Measurements from ENCODE around the gene TSHZ2. TPM values are rescaled to one million over a fixed set of nuclear protein-coding genes. Genes with fewer than 3 reads are reported as not detected.

Gene TSHZ2
- total RNA-seq, 1 experiment from 2014 or later: 0.07 TPM

DNA sequence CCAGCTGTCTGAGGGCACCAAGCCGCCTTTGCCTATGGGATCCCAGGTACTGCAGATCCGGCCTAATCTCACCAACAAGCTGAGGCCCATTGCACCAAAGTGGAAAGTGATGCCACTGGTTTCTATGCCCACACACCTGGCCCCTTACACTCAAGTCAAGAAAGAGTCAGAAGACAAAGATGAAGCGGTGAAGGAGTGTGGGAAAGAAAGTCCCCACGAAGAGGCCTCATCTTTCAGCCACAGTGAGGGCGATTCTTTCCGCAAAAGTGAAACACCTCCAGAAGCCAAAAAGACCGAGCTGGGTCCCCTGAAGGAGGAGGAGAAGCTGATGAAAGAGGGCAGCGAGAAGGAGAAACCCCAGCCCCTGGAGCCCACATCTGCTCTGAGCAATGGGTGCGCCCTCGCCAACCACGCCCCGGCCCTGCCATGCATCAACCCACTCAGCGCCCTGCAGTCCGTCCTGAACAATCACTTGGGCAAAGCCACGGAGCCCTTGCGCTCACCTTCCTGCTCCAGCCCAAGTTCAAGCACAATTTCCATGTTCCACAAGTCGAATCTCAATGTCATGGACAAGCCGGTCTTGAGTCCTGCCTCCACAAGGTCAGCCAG, 283.0 kb downstream of the TSHZ2 start:
- WGBS (ENCODE audit: extremely low coverage, insufficient read length, low lambda C conversion rate): no CpG with 5 or more reads among the region's 18 CpGs
- H2BK12ac ChIP-seq (ENCODE audit: insufficient read length, low read depth, low read length): no peak overlapping the region
- H2BK15ac ChIP-seq (ENCODE audit: low read depth, low read length): no peak overlapping the region
- H3K4ac ChIP-seq (ENCODE audit: low read depth, low read length): no peak overlapping the region
- H3K4me1 ChIP-seq (ENCODE audit: insufficient read depth, low read length): no peaks in the 10 kb centered on the region
- H3K56ac ChIP-seq (ENCODE audit: insufficient read length, low read depth, low read length): no peak overlapping the region
- peaks cover 0 to 4% of the 10 kb centered on the region in 2 experiments; a peak in 1 of 4 replicates for H3K4me1 Mint-ChIP-seq
- no peaks in the 10 kb centered on the region for H3K23me2 ChIP-seq (ENCODE audit: insufficient read length, low read depth, low read length, poor library complexity, severe bottlenecking)
- H3K36me3 Mint-ChIP-seq (ENCODE audit: insufficient read depth in 1 of 3, low read depth in 3 of 3): peaks cover 3 to 17% (median 7%) of the 10 kb centered on the region in 3 experiments; a peak in 6 of 7 replicates
- H4K5ac ChIP-seq (ENCODE audit: insufficient read length, low read depth, low read length): no peak overlapping the region
- no peak overlapping the region for H2AFZ ChIP-seq (ENCODE audit: low read length)
- H2BK120ac ChIP-seq (ENCODE audit: low read depth, low read length, poor library complexity, severe bottlenecking): no peak overlapping the region
- no peak overlapping the region for H4K8ac ChIP-seq (replicated peaks; ENCODE audit: insufficient read length, low read depth, low read length)
- no peaks in the 10 kb centered on the region for H4K20me1 ChIP-seq (ENCODE audit: control insufficient read depth, insufficient read depth, insufficient read length)
- no peaks in the 10 kb centered on the region for H3K27me3 ChIP-seq (ENCODE audit: insufficient read depth, low read length)
- no peak overlapping the region for H2AK5ac ChIP-seq (ENCODE audit: insufficient read length, low read length)
- H3K79me1 ChIP-seq (ENCODE audit: insufficient read depth, low read depth, low read length, poor library complexity, severe bottlenecking): no peaks in the 10 kb centered on the region
- TF ChIP-seq, protein P1, sequence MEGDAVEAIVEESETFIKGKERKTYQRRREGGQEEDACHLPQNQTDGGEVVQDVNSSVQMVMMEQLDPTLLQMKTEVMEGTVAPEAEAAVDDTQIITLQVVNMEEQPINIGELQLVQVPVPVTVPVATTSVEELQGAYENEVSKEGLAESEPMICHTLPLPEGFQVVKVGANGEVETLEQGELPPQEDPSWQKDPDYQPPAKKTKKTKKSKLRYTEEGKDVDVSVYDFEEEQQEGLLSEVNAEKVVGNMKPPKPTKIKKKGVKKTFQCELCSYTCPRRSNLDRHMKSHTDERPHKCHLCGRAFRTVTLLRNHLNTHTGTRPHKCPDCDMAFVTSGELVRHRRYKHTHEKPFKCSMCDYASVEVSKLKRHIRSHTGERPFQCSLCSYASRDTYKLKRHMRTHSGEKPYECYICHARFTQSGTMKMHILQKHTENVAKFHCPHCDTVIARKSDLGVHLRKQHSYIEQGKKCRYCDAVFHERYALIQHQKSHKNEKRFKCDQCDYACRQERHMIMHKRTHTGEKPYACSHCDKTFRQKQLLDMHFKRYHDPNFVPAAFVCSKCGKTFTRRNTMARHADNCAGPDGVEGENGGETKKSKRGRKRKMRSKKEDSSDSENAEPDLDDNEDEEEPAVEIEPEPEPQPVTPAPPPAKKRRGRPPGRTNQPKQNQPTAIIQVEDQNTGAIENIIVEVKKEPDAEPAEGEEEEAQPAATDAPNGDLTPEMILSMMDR (conservative IDR thresholded peaks at IDR 0.05): no peak
- H3K9me3 ChIP-seq (ENCODE audit: control insufficient read depth, low read depth, low read length): no peaks in the 10 kb centered on the region
- no peaks in the 10 kb centered on the region for H3K79me2 ChIP-seq (ENCODE audit: insufficient read depth, low read length)
- H3K14ac ChIP-seq (ENCODE audit: insufficient read depth, low read length): no peak overlapping the region
- peak overlapping the region in 1 of 3 experiments; percentile 13; a peak in 1 of 7 replicates for H3K27ac Mint-ChIP-seq
- H3K27me3 Mint-ChIP-seq (ENCODE audit: low read depth): peaks cover 2% of the 10 kb centered on the region
- H2BK20ac ChIP-seq (ENCODE audit: low read depth, low read length, poor library complexity, severe bottlenecking): no peak overlapping the region
- no peak overlapping the region for H3K23ac ChIP-seq (ENCODE audit: insufficient read length, low read depth, low read length)
- no peak overlapping the region for H3K4me2 ChIP-seq (ENCODE audit: insufficient read depth, insufficient read length, low read length)
- DNase-seq: no peak
- H2BK5ac ChIP-seq (ENCODE audit: insufficient read length, low read length): no peak overlapping the region
- no peak overlapping the region for H4K91ac ChIP-seq (ENCODE audit: insufficient read length, low read depth, low read length)
- no peak overlapping the region for H3K9ac ChIP-seq (ENCODE audit: extremely low read depth, insufficient read length, low read length)
- H3K18ac ChIP-seq (ENCODE audit: insufficient read length, low read depth, low read length): no peak overlapping the region
- H3K27ac ChIP-seq (ENCODE audit: insufficient read length, low read depth, low read length): no peak overlapping the region
- H3K4me3 Mint-ChIP-seq: no peak overlapping the region
- no peak overlapping the region for H3T11ph ChIP-seq (ENCODE audit: low read length)
- peaks cover 2 to 13% of the 10 kb centered on the region in 2 experiments for H3K9me3 Mint-ChIP-seq

Data from H9 (cell line).